Large intestine (tissue), 3 donors: ENCODE measurements around the gene RAB3IP. TPM values are rescaled to one million over a fixed set of nuclear protein-coding genes. Genes with fewer than 3 reads are reported as not detected.
"Not testable (repeated sequence)": the region's sequence is repeated elsewhere in the genome, so short reads cannot be mapped to it uniquely, and the experiment has no call there.

ENCODE experiments used
- DNase-seq, 2 donors: peaks; one replicate each; pipeline versions ENCODE4 v3.0.0 to v3.0.0-alpha.2; 2013
- H3K27ac ChIP-seq: one replicate; pipeline ENCODE4 v1.5.1; 2013; ENCODE audit warnings: low read length
- H3K27me3 ChIP-seq: 2 replicates; pipeline ENCODE4 v1.6.1; 2013; ENCODE audit warnings: low read length; ENCODE audit not compliant: control insufficient read depth, insufficient read depth
- H3K36me3 ChIP-seq: 2 replicates; pipeline ENCODE4 v1.6.1; 2013; ENCODE audit warnings: low read length; ENCODE audit not compliant: control insufficient read depth, insufficient read depth
- H3K4me1 ChIP-seq: one replicate; pipeline ENCODE4 v1.6.1; 2013; ENCODE audit warnings: low read length; ENCODE audit not compliant: control insufficient read depth, insufficient read depth
- H3K4me3 ChIP-seq: one replicate; pipeline ENCODE4 v1.5.1; 2013; ENCODE audit warnings: low read length
- H3K9me3 ChIP-seq: one replicate; pipeline ENCODE4 v1.6.1; 2013; ENCODE audit warnings: mild to moderate bottlenecking, low read depth, low read length, moderate library complexity; ENCODE audit not compliant: control insufficient read depth
- WGBS: methylation state at CpG from one replicate; pipeline ENCODE4 v1.1.5; 2013; ENCODE audit warnings: low lambda C conversion rate; ENCODE audit not compliant: insufficient coverage; 5-methylcytosine and 5-hydroxymethylcytosine counted together
- polyA plus RNA-seq: library from polyadenylated mRNA; unstranded; fragments of 120-200 nt; gene quantifications from one replicate; pipeline ENCODE4 v1.2.1, GENCODE V29; 2013

Gene RAB3IP
- polyA plus RNA-seq, 1 donor: 58.6 TPM

DNA sequence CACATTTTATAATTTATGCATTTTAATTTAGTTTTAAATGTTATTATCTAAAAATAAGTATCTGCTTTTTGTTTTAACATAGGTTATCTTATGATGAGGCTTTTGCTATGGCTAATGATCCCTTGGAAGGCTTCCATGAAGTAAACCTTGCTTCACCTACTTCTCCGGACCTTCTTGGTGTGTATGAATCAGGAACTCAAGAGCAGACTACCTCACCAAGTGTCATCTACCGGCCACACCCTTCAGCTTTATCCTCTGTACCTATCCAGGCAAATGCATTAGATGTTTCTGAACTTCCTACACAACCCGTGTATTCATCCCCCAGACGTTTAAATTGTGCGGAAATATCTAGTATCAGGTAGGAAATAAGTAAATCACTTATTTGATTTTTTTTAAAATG is 16.6 kb downstream of the RAB3IP start:
- Histone ChIP-seq H3K4me1 (no peaks in the 10 kb centered on the region), H3K27ac (no peak overlapping the region), H3K9me3 (peaks cover 15% of the 10 kb centered on the region), H3K36me3 (peaks cover 22% of the 10 kb centered on the region), H3K4me3 (no peak overlapping the region), H3K27me3 (no peaks in the 10 kb centered on the region)
- WGBS: no CpG with 5 or more reads among the region's 5 CpGs
- no peak for DNase-seq

DNA sequence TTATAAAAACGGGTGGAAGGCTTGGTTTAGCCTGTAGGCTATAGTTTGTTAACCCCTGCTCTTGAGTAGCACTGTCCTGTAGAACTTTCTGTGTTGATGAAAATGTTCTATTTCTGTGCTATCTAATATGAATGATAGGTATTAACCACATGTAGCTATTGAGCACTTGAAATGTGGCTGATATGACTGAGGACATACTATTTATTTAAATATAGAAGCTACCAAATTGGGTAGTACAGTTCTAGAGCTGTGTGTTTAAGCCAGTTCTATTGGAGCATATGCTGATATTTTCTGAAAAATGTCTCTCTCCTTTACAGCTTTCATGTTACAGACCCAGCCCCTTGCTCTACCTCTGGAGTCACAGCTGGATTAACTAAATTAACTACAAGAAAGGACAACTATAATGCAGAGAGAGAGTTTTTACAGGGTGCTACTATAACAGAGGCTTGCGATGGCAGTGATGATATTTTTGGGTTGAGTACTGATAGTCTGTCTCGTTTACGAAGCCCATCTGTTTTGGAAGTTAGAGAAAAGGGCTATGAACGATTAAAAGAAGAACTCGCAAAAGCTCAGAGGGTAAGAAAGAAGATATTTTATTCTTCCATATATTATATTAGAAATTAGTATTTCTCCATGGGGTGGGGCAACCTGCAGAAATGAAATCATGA is 17.6 kb downstream of the RAB3IP start:
- no peaks in the 10 kb centered on the region for H3K27me3 ChIP-seq
- H3K4me3 ChIP-seq: no peak overlapping the region
- WGBS: 80% methylated on average over 1 of the region's 6 CpGs
- DNase-seq: no peak
- peaks cover 19% of the 10 kb centered on the region for H3K9me3 ChIP-seq
- no peak overlapping the region for H3K27ac ChIP-seq
- H3K36me3 ChIP-seq: peaks cover 22% of the 10 kb centered on the region
- H3K4me1 ChIP-seq: no peaks in the 10 kb centered on the region

DNA sequence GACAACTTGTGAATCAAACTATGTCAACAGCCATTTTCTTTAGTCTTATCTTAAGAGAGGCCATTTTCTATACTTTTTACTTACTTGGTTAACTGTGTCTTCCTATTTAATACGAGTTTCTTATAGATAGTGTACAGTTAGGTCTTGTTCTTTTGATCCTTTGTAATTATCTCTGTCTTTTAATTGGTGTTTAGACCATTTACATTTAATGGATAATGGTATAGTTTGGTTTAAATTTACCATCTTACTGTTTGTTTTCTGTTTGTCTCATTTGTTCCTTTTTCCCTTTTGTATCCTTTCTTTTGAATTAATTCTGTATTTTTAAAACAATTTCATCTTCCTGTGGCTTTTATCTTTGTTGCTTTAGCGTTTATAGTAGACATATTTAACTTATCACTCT is 19.4 kb downstream of the RAB3IP start:
- Histone ChIP-seq H3K36me3 (peaks cover 27% of the 10 kb centered on the region), H3K27me3 (no peaks in the 10 kb centered on the region), H3K27ac (no peak overlapping the region), H3K4me3 (no peak overlapping the region), H3K9me3 (peaks cover 24% of the 10 kb centered on the region), H3K4me1 (no peaks in the 10 kb centered on the region)
- 95% methylated on average over 2 of the region's 2 CpGs for WGBS
- no peak for DNase-seq

DNA sequence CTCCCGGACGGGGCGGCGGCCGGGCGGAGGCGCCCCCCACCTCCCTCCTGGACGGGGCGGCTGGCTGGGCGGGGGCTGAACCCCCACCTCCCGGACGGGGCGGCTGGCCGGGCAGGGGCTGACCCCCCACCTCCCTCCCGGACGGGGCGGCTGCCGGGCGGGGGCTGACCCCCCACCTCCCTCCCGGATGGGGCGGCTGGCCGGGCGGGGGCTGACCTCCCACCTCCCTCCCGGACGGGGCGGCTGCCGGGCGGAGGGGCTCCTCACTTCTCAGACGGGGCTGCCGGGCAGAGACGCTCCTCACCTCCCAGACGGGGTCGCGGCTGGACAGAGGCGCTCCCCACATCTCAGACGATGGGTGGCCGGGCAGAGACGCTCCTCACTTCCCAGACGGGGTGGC is 20.9 kb downstream of the RAB3IP start:
- Histone ChIP-seq H3K9me3 (peaks cover 30% of the 10 kb centered on the region), H3K36me3 (peaks cover 31% of the 10 kb centered on the region)
- H3K27me3 ChIP-seq, H3K4me1 ChIP-seq, DNase-seq, H3K4me3 ChIP-seq, H3K27ac ChIP-seq: not testable (repeated sequence)
- no CpG with 5 or more reads among the region's 39 CpGs for WGBS

GRCh38 chr12:69765515-69765914 is 26.9 kb downstream of the RAB3IP start:
- WGBS: no CpG with 5 or more reads among the region's 3 CpGs
- Histone ChIP-seq H3K27ac (no peak overlapping the region), H3K27me3 (no peaks in the 10 kb centered on the region), H3K9me3 (peaks cover 45% of the 10 kb centered on the region), H3K4me3 (no peak overlapping the region), H3K36me3 (peaks cover 39% of the 10 kb centered on the region), H3K4me1 (no peaks in the 10 kb centered on the region)
- DNase-seq: no peak

DNA sequence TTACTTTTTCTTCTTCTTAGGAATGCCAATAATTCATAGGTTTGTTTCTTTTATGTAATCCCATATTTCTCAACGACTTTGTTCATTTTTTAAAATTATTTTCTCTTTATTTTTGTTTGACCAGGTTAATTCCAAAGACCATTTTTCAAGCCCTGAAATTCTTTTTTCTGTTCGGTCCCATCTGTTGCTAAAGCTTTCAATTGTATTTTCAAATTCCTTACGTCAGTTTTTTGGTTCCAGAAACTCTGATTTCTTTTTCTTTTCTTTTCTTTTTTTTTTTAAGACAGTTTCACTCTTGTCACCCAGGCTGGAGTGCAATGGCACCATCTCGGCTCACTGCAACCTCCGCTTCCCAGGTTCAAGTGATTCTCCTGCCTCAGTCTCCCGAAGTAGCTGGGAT is 27.6 kb downstream of the RAB3IP start:
- H3K27ac ChIP-seq: no peak overlapping the region
- WGBS: 100% methylated on average over 4 of the region's 6 CpGs
- H3K9me3 ChIP-seq: peaks cover 43% of the 10 kb centered on the region
- H3K27me3 ChIP-seq: no peaks in the 10 kb centered on the region
- H3K36me3 ChIP-seq: peaks cover 39% of the 10 kb centered on the region
- H3K4me3 ChIP-seq: no peak overlapping the region
- H3K4me1 ChIP-seq: no peaks in the 10 kb centered on the region
- DNase-seq: no peak

- Histone ChIP-seq H3K9me3 (no peaks in the 10 kb centered on the region), H3K36me3 (peaks cover 7% of the 10 kb centered on the region), H3K27ac (no peak overlapping the region), H3K27me3 (no peaks in the 10 kb centered on the region), H3K4me3 (no peak overlapping the region), H3K4me1 (no peaks in the 10 kb centered on the region)
- WGBS: no CpG with 5 or more reads among the region's 7 CpGs
- peak in 1 of 2 donors; percentile 12 for DNase-seq
Measured at GRCh38 chr12:69779928-69780327, 41.3 kb downstream of the RAB3IP start.

GRCh38 chr12:69783365-69783764 is 44.7 kb downstream of the RAB3IP start:
- no CpG with 5 or more reads among the region's 6 CpGs for WGBS

DNA sequence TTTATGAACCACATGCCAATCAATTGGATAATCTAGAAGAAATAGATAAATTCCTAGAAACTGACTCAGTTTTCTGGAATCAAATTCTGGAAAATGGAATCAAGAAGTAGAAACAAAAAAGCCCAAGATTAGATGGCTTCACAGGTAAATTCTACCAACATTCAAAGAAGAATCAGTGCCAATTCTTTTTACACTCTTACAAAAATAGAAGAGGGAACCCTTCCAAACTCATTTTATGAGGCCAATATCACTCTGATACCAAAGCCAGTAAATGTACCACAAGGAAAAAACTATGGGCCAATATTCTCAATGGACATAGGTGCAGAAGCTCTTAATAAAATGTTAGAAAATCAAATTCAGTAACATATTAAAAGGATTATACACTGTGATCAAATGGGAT is 50.7 kb downstream of the RAB3IP start:
- H3K4me1 ChIP-seq: no peaks in the 10 kb centered on the region
- peaks cover 10% of the 10 kb centered on the region for H3K36me3 ChIP-seq
- H3K9me3 ChIP-seq: peaks cover 26% of the 10 kb centered on the region
- no peak overlapping the region for H3K27ac ChIP-seq
- H3K4me3 ChIP-seq: no peak overlapping the region
- no peak for DNase-seq
- no peaks in the 10 kb centered on the region for H3K27me3 ChIP-seq

More at GRCh38 chr12:69783365-69783764, 44.7 kb downstream of the RAB3IP start:
- H3K4me1 ChIP-seq: no peaks in the 10 kb centered on the region
- H3K4me3 ChIP-seq: no peak overlapping the region
- H3K36me3 ChIP-seq: peaks cover 17% of the 10 kb centered on the region
- H3K27me3 ChIP-seq: no peaks in the 10 kb centered on the region
- no peaks in the 10 kb centered on the region for H3K9me3 ChIP-seq
- no peak for DNase-seq
- H3K27ac ChIP-seq: no peak overlapping the region

DNA sequence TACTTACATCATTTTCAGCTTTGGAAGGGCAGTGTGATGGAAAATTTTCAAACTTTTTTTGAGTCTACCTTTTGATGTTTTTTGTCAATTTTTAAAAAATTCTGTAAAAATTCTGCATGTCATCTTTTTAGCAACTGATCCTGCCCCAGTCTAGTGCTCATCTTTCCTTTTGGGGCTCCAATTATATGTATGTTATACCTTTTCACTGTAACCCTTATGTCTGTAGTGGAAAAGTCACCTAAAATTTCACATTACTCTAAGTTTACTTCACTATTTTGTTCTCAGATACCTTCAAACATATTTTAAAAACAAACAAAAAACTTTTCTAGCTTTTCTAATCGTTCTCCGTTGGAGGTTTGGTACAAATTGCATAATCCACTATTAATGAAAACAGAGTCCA is 53.9 kb downstream of the RAB3IP start:
- DNase-seq: no peak
- Histone ChIP-seq H3K36me3 (peaks cover 8% of the 10 kb centered on the region), H3K4me3 (no peak overlapping the region), H3K27ac (no peak overlapping the region), H3K27me3 (no peaks in the 10 kb centered on the region), H3K4me1 (no peaks in the 10 kb centered on the region), H3K9me3 (peaks cover 26% of the 10 kb centered on the region)
- 100% methylated on average over 2 of the region's 2 CpGs for WGBS
